GM12892 (cell line): ENCODE results near the gene TPCN1.

Experiments used
- POLR2A ChIP-seq: IDR thresholded peaks from 2 replicates; pipeline ENCODE4 v1.6.1; 2011; ENCODE audit warnings: low read depth, low read length, control low read depth
- POLR2AphosphoS5 ChIP-seq: IDR thresholded peaks from 2 replicates; pipeline ENCODE4 v1.6.1; 2011; ENCODE audit warnings: low read depth, low read length, control low read depth
- TAF1 ChIP-seq: IDR thresholded peaks from 2 replicates; pipeline ENCODE4 v1.6.1; 2011; ENCODE audit warnings: low read depth, mild to moderate bottlenecking, control low read depth, low read length, borderline replicate concordance

GRCh38 chr12:113180333-113180732, 40.9 kb upstream of the TPCN1 start:
- TF ChIP-seq POLR2A (no peak), TAF1 (no peak), POLR2AphosphoS5 (no peak)
